EL (cell line): Measurements from ENCODE around the gene FBXO42.

Experiments used
- DNase-seq: peaks from one replicate; pipeline ENCODE4 v3.0.0-alpha.2; 2016

The FBXO42 gene

DNA sequence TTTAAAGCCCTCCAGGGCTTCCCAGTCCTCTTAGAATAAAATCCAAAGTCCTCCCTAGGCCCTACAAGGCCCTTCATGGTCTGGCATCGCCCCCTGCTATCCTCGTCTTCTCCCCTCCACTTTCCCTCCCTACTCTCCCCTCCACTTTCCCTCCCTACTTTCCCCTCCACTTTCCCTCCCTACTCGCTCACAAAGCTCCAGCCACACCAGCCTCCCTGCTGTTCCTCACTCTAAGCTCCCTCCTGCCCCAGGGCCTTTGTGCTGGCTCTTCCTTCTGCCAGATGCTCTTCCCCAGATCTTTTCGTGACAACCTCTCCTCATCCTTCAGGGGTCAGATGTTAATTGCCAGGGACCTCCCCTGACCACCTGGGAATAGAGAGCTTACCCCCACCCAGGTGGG, 152.6 kb downstream of the FBXO42 start:
- no peak for DNase-seq

DNA sequence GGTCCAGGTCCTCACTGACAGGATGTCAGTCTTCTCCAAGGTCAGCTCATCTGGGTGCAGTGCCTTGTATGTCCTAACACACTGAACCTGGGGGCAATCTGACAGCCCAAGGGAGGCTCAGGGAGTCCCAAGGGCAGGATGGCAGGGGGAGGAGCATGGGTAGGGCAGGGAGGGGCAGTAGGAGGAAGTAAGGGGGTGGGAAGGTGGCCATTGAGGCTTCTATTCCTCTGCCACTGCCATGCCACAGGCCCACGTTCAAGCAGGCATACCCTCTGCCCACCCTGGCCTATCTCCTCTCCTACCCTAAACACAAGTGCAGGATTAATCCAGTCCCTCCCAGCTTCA, 153.2 kb downstream of the FBXO42 start:
- DNase-seq, result no peak

DNA sequence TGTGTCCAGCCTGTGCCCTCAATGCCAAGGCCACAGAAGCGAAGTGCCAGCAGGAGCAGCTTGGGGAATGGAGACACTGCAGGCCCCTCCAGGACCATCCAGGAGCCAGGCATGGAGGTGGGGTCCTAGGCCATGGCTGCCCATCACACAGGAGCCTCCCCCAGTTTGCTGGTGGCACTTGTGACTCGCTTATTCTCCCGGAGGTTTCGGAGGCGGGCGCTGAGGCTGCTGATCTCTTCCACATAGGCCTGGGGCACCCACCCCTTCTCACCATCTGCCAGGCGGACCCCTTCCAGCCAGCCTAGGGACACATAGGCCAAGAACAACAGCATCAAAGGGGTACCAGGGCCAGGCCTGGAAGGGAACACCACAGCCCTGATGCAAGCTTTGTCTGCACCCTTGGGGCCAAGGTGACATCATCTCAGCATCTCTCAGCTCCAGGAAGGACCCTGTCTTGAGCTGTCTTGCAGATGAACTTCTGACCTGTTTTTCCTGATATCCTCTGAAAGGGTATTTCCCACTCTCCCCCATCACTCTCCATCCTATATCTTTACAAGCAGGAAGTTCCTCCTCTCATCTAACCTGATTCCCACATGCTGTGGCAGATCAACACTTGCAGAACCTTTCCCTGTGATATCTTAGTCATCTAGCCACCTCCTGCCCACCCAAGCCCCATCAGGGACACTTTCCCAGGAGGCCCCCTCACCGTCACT, 153.7 kb downstream of the FBXO42 start:
- no peak for DNase-seq

DNA sequence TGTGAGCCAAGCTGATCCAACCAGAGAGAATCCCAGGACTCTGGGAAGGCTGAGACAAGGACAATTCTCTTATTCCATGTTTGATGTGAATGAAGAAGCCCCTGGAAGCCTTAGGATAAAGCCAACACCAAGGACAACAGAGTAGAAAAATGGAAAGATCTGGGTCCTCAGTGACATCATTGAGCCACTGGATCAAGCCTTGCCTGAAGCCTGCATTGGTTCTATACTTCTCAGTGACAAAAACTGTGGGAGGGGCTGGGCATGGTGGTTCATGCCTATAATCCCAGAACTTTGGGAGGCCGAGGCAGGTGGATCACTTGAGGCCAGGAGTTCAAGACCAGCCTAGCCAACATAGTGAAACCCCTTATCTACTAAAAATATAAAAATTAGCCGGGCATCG, 155.4 kb downstream of the FBXO42 start:
- DNase-seq, result no peak
